Kidney tubule cell (primary cell): ENCODE data around the gene PLEKHA5.

Source experiments
- DNase-seq: peaks from one replicate; pipeline ENCODE4 v3.0.0-alpha.2; 2018; ENCODE audit warnings: low spot score

PLEKHA5 gene

GRCh38 chr12:19130224-19131024 is 891 bp downstream of the PLEKHA5 start:
- peak; percentile 65 for DNase-seq

DNA sequence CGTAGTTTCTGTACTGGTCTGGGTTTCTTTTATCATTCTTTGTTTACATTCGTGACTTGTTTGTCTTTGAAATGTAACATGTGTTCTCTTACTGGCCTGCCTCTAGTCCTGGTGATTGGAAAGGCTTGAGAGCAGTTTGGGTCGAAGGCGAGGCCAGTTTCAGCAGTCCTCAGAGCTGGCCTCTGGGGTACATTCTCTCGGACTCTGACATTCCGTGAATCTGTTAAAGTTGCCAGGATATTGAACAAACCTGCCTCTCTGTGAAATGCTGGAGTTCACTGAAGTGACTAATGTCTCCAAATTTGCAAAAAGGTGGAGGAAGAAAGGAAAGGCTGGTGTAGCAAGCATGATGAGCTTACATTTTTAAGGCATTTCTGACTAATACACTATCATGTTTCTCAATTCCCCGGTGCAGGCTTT is 1.5 kb downstream of the PLEKHA5 start:
- peak; percentile 80 for DNase-seq

DNA sequence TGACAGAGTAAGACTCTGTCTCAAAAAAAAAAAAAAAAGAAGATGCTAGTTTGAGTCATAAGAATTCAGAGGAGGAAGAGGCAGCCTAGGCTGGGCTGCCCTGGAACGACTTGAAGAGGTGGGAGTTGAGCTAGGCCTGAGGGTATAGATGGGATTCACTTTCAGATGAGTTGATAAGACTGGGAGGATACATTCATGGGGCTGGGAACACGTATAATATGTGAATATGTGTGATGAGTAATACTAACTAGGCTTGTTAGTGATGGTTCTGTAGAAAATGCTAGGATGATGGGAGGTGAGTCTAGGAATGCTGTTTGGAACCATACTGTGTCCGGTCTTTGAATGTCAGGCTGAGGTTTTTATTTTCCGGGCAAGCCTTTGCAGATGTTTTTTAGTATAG is 9.0 kb downstream of the PLEKHA5 start:
- DNase-seq = peak; percentile 59

DNA sequence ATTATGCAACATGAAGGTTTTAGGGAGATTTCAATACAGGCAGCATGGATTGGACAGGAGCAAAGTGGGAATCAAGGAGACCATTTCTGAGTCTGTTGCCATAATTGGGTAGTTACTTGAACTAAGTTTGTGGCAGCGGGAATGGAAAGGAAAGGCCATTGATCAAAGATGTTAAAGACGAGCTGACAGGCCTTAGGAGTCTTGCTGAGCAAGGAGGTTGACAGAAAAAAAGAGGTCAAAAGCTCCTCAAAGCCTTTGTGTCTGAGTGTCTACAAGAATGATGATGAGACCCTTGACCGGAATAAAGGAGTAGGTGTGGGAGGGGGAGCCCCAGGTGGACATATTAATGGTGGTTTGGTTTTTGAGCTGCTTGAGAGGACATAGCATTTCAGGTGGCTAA is 9.4 kb downstream of the PLEKHA5 start:
- DNase-seq = no peak

DNA sequence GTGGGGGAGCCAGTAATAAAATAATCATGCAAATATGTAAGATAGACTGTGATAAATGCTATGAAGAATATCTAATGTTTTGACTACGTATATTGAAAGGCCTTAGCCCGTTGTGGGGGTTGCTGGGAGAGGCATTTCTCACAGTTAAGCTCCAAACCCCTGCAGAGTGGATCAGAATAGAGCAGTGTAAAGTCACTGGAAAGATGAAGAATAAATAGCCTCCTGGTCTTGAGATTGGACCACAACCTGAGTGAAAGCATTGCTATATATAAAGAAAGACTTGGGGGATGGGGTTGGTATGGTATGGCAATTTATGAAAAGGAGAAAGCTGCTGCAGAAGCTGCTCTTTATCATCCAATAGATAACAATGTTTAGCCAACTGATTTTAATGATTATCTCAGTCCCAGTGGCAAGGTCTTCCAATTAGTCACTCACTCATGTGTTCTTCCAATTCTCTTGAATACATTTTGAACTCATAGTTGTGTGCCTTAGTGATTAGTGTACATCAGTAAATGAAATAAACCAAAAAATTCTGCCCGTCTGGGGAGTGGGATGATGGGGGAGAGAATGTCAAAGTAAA is 10.2 kb downstream of the PLEKHA5 start:
- DNase-seq = peak; percentile 65

DNA sequence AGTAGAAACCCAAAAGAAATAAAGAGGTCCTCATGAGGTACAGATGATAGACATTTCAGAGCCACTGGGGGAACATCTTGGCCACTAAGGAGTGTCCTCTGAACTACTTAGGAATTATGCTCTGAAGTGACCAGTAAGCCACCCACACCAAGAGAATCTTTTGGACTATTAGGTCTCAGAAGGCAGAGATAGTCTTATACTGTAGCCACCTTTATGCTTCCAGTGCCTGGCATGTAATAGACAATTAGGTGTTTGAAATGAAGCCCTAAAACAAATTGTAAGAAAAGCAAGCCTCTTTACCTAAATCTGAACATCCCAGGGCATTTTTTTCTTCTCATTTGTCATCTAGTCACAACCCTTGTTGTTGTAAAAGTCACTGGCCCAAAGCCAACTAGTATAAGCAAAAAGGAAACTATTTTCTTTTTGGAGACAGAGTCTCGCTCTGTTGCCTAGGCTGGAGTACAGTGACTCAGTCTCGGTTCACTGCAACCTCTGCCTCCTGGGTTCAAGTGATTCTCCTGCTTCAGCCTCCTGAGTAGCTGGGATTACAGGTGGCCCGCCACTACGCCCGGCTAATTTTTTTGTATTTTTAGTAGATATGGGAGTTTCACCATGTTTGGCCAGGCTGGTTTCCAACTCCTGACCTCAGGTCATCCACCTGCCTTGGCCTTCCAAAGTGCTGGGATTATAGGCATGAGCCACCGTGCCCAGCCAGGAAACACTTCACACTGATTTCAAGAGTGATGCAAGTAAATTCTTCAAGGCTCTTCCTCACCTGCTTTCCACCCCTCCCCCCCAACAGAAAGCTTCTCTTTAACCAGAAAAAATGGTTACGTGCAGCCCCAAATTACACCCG is 11.1 kb downstream of the PLEKHA5 start:
- DNase-seq = peak; percentile 88

GRCh38 chr12:19142499-19142898 is 13.0 kb downstream of the PLEKHA5 start:
- DNase-seq = no peak

DNA sequence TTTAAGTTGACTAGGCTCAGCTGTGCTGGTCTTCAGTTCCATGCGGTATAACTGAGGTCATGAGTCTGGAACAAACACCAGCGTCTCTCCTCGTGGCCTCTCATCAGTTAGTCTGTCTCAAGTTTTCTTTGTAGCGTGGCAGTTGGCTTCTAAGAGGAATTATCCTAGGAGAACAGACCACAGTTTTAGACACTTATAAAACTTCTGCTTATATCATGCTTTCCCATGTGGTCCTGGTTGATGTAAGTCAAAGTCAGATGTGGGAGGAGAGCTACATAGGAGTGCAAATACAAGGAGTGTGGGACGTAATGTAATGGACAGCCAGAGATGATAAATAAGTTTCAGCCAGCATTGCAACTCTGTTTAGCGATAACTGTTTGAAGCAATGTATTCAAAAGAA is 14.8 kb downstream of the PLEKHA5 start:
- DNase-seq = no peak

- DNase-seq = no peak
Observed at GRCh38 chr12:19144985-19145384, 15.5 kb downstream of the PLEKHA5 start.

GRCh38 chr12:19148860-19149259 is 19.3 kb downstream of the PLEKHA5 start:
- no peak for DNase-seq

- DNase-seq = peak; percentile 36
Observed at GRCh38 chr12:19150273-19150900, 20.9 kb downstream of the PLEKHA5 start.

GRCh38 chr12:19151298-19151697 is 21.8 kb downstream of the PLEKHA5 start:
- peak; percentile 50 for DNase-seq

DNA sequence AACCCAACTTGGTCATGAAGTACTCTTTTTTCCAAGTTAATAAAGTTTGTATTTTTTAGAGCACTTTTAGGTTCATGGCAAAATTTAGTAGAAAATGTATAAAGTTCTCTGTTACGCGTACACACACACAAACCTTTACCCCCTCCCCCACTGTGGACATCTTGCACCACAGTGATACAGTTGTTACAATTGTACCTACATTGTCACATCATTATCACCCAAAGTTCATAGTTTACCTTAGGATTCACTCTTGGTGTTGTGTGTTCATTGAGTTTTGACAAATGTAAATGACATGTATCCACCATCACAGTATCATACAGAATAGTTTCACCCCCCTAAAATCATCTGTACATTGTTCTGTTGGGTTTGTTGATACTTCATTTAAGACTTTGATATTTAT is 23.9 kb downstream of the PLEKHA5 start:
- no peak for DNase-seq

GRCh38 chr12:19154686-19155085 is 25.2 kb downstream of the PLEKHA5 start:
- DNase-seq = no peak

- no peak for DNase-seq
Observed at GRCh38 chr12:19155981-19156734, 26.6 kb downstream of the PLEKHA5 start.

GRCh38 chr12:19158923-19159322 is 29.4 kb downstream of the PLEKHA5 start:
- DNase-seq = no peak

- DNase-seq = peak; percentile 75
Observed at GRCh38 chr12:19161216-19161615, 31.7 kb downstream of the PLEKHA5 start.

DNA sequence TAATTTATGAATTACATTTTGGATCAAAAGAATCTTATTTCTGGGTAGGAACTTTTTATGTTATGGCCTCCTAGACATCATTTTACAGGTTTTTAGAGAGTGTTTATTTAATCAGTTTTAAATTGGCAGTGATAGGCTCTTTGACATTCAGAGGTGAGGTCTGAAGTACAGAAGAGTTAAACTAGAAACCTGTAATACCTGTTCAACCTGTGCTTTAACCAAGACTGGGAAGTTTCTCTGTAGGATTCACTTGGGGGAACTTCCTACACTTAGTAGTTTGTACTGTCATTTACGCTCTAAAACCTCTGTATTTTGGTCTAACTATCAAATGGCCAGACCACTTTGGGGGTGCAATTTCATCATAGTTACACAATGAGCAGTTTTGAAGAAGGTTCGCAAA is 35.9 kb downstream of the PLEKHA5 start:
- no peak for DNase-seq

GRCh38 chr12:19166387-19166786 is 36.9 kb downstream of the PLEKHA5 start:
- DNase-seq = no peak

DNA sequence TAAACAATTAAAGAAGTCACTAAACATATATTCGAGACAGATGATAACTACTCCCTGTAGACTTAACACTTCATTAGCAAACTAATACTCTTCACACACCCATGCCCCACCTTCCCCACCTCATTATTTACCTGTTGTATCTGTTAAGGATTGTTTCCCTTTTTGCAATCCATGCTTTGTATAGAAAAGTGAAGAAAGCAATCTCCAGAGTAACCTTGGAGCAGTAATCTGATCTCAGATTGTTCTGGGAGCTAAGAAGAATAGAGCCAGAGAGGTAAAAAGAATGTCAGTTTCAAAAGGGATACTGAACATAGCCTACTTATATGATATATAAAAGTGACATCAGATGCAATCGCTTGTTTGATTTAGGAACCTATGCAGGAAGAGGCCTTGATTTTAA is 37.4 kb downstream of the PLEKHA5 start:
- no peak for DNase-seq

DNA sequence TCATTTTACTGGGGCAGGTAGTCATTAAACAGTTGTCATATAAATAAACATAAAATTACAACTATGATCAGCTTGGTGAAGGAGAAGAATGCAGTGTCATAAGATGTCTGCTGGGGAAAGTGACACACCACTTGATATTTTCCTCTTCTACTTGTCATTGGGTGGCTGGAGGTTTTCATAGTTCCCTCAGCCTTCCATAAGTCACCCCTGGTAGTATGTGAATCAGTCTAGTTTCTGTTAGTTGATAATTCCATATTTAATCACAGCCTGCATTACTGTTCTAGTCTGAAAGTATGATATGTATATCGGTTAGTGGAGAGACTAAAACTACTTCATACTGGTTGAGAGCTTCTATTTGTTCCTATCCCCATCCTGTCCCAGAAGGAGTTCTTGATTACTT is 38.2 kb downstream of the PLEKHA5 start:
- DNase-seq = peak; percentile 31

GRCh38 chr12:19168644-19169043 is 39.1 kb downstream of the PLEKHA5 start:
- DNase-seq = peak; percentile 57
